ENCODE measurements around the gene AQP4. TPM values are rescaled to one million over a fixed set of nuclear protein-coding genes. Genes with fewer than 3 reads are reported as not detected.

AQP4 gene
- total RNA-seq, 2 experiments from 2014 or later: not detected

DNA sequence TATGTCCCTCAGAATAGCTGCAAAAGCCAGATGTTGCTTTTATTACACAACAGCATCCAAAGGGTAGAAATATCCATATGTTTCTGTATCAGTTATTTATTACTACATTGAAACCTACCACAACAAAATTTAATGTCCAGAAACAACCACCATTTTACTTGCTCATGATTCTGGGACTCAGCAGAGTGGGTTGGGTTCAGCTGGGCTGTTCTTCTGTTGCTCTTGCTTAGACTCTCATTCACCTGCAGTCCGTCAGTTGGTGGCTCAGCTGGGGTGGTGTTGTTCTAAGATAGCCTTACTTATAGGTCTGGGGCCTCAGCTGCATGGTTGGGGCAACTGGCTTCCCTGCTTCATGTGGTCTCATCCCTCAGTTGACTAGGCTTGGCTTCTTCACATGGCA is 21.7 kb downstream of the AQP4 start:
- TF ChIP-seq, protein P1, sequence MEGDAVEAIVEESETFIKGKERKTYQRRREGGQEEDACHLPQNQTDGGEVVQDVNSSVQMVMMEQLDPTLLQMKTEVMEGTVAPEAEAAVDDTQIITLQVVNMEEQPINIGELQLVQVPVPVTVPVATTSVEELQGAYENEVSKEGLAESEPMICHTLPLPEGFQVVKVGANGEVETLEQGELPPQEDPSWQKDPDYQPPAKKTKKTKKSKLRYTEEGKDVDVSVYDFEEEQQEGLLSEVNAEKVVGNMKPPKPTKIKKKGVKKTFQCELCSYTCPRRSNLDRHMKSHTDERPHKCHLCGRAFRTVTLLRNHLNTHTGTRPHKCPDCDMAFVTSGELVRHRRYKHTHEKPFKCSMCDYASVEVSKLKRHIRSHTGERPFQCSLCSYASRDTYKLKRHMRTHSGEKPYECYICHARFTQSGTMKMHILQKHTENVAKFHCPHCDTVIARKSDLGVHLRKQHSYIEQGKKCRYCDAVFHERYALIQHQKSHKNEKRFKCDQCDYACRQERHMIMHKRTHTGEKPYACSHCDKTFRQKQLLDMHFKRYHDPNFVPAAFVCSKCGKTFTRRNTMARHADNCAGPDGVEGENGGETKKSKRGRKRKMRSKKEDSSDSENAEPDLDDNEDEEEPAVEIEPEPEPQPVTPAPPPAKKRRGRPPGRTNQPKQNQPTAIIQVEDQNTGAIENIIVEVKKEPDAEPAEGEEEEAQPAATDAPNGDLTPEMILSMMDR (IDR thresholded peaks at IDR 0.05): no peak
- Mint-ChIP-seq H3K36me3 (ENCODE audit: low read depth) (no peaks in the 10 kb centered on the region), H3K4me1 (ENCODE audit: low read depth) (no peaks in the 10 kb centered on the region), H3K27ac (no peak overlapping the region), H3K27me3 (no peaks in the 10 kb centered on the region), H3K4me3 (no peak overlapping the region), H3K9me3 (peaks cover 9% of the 10 kb centered on the region)
- no peak for DNase-seq
- intact Hi-C loops (cut with micrococcal nuclease): no loop called here
- CTCF ChIA-PET: no interaction called here
- POLR2A ChIA-PET: no interaction called here
- ATAC-seq: no peak

DNA sequence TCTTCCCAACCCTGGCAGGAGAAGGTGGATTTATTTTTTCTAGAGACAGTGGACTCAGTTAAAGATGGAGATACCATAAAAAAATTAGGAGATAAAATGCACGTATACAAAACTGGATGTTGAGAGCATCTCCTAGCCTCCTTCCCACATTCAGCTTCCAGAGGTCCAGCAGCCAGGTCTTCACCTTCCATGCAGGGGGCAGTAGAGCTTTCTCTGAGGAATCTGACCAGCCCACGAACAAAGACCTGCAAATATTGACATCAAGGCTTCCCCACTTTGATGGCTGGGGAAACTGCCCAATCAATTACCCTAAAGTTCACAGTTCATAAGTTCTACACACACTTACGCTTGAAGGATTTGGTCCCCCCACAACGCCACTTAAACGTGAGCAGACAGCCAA is 24.5 kb downstream of the AQP4 start:
- Mint-ChIP-seq H3K27me3 (no peaks in the 10 kb centered on the region), H3K4me3 (no peak overlapping the region), H3K4me1 (ENCODE audit: low read depth) (no peaks in the 10 kb centered on the region), H3K36me3 (ENCODE audit: low read depth) (no peaks in the 10 kb centered on the region), H3K9me3 (peaks cover 9% of the 10 kb centered on the region), H3K27ac (no peak overlapping the region)
- DNase-seq (no peak), ATAC-seq (no peak)
- CTCF ChIA-PET: interaction anchor here (0.6 kb wide), 1 partner anchor 236 kb away, joined by 3 read pairs; no protein-coding TSS in a partner anchor
- intact Hi-C loops (cut with micrococcal nuclease): no loop called here
- POLR2A ChIA-PET: no interaction called here
- TF ChIP-seq, protein P1 (IDR thresholded peaks at IDR 0.05): no peak

DNA sequence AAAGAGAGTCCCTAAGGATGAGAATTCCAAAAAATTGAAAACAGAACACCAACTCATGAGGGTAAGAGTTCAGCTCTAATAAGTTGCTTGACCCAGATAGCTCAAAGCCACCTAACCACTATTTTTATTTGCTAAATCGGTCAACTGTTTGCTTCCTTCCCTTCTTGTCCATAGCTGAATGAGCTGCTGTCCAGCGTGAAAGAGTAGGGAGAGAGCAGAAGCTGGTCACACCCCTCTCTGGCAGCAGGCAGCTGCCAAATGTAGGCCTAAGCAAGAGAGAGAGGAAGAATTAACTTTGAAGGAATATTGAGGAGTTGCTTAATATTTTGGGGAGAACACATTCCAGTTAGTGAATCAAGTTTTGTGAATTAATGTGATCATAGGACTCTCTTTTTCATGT is 25.9 kb downstream of the AQP4 start:
- Mint-ChIP-seq H3K9me3 (peaks cover 6% of the 10 kb centered on the region), H3K27me3 (no peaks in the 10 kb centered on the region), H3K36me3 (ENCODE audit: low read depth) (no peaks in the 10 kb centered on the region), H3K4me3 (no peak overlapping the region), H3K27ac (no peak overlapping the region), H3K4me1 (ENCODE audit: low read depth) (no peaks in the 10 kb centered on the region)
- POLR2A ChIA-PET: no interaction called here
- ATAC-seq (no peak), DNase-seq (no peak)
- intact Hi-C loops (cut with micrococcal nuclease): no loop called here
- TF ChIP-seq, protein P1 (IDR thresholded peaks at IDR 0.05): no peak
- CTCF ChIA-PET: no interaction called here

DNA sequence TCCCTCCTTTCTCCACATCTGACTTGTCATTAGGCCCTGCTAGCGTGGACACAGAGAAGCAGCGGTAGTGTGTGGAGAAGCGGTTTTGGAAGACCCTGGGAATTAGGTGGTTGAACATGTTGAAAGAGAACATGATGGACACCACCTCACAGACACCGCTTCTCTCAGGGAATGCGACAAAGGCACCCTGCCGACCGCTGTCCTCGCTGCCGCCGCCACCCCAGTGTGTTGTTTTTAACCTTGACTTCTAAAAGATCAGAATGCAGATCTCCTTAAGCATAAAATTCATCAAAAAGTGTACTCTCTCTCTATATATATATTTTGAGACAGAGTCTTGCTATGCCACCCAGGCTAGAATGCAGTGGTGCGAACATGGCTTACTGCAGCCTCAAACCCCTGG is 33.2 kb downstream of the AQP4 start:
- Mint-ChIP-seq H3K27ac (no peak overlapping the region), H3K36me3 (ENCODE audit: low read depth) (no peaks in the 10 kb centered on the region), H3K4me3 (no peak overlapping the region), H3K9me3 (peaks cover 1% of the 10 kb centered on the region), H3K4me1 (ENCODE audit: low read depth) (no peaks in the 10 kb centered on the region), H3K27me3 (no peaks in the 10 kb centered on the region)
- CTCF ChIA-PET: no interaction called here
- intact Hi-C loops (cut with micrococcal nuclease): no loop called here
- DNase-seq (no peak), ATAC-seq (no peak)
- TF ChIP-seq, protein P1 (IDR thresholded peaks at IDR 0.05): no peak
- POLR2A ChIA-PET: no interaction called here

DNA sequence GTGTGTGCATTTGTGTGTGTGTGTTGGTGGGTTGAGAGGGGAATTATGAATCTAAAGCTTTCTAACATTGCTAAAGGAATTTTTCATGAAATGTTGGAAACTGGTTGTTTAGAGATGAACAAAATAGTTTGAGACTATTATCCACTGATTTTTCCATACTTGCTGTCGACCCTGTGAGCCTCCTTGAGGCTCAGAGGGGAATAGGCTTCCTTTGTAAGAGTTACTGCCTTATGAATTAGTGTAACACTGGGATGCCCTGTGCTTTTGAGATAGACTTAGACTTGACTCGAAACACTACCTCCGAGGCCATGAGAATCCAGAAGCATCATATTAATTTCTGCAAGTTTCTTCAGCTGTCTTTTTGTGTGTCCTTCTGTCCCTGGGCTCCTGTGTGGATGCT is 37.9 kb downstream of the AQP4 start:
- ChIA-PET POLR2A (no interaction called here), CTCF (no interaction called here)
- Mint-ChIP-seq H3K36me3 (ENCODE audit: low read depth) (no peaks in the 10 kb centered on the region), H3K27me3 (no peaks in the 10 kb centered on the region), H3K4me3 (no peak overlapping the region), H3K4me1 (ENCODE audit: low read depth) (no peaks in the 10 kb centered on the region), H3K27ac (no peak overlapping the region), H3K9me3 (peaks cover 1% of the 10 kb centered on the region)
- DNase-seq: no peak
- ATAC-seq: no peak
- TF ChIP-seq, protein P1 (IDR thresholded peaks at IDR 0.05): no peak
- intact Hi-C loops (cut with micrococcal nuclease): no loop called here

All from activated CD8-positive, alpha-beta T cell treated with anti-CD3 and anti-CD28 coated beads for 36 hours (primary cell).